Upper lobe of left lung (tissue), 4 donors: Measurements from ENCODE around the gene NT5E.

Experiments
- CTCF ChIP-seq, 6 experiments: fragments of 450-650 bp in 4 of 6; fragments of 200-600 bp in 2 of 6; sonication (generic) in 2 of 6; IDR thresholded peaks; one replicate each; pipeline ENCODE4 v1.5.1; 2016 to 2019; ENCODE audit warnings: antibody characterized with exemption in 6 of 6
- EP300 ChIP-seq, 4 donors: sonication (generic); formaldehyde crosslinking; IDR thresholded peaks; one replicate each; pipeline ENCODE4 v1.5.1; 2017; ENCODE audit warnings: antibody characterized with exemption in 4 of 4, control low read depth in 2 of 4
- POLR2A ChIP-seq, 4 donors: fragments of 450-650 bp; IDR thresholded peaks; one replicate each; pipeline ENCODE4 v1.5.1; 2016 to 2017; ENCODE audit warnings: antibody characterized with exemption in 4 of 4, mild to moderate bottlenecking in 2 of 4

GRCh38 chr6:85453052-85453451 is 3.2 kb downstream of the NT5E start:
- TF ChIP-seq CTCF (IDR thresholded peaks at IDR 0.05) (no peak), POLR2A (IDR thresholded peaks at IDR 0.05) (no peak), EP300 (IDR thresholded peaks at IDR 0.05) (no peak)
